Astrocyte (in vitro differentiated cells and primary cell): ENCODE results near the gene PRSS1.

Source experiments
- EZH2 ChIP-seq: IDR thresholded peaks from 2 replicates; pipeline ENCODE4 v1.6.1; 2012; ENCODE audit warnings: mild to moderate bottlenecking, low read length, inconsistent platforms; ENCODE audit not compliant: insufficient read depth
- TF ChIP-seq, protein P1 (sequence below): IDR thresholded peaks from 2 replicates; pipeline ENCODE4 v1.5.1; 2011; ENCODE audit warnings: low read depth, mild to moderate bottlenecking, inconsistent platforms, low read length, moderate library complexity; ENCODE audit not compliant: insufficient read depth

DNA sequence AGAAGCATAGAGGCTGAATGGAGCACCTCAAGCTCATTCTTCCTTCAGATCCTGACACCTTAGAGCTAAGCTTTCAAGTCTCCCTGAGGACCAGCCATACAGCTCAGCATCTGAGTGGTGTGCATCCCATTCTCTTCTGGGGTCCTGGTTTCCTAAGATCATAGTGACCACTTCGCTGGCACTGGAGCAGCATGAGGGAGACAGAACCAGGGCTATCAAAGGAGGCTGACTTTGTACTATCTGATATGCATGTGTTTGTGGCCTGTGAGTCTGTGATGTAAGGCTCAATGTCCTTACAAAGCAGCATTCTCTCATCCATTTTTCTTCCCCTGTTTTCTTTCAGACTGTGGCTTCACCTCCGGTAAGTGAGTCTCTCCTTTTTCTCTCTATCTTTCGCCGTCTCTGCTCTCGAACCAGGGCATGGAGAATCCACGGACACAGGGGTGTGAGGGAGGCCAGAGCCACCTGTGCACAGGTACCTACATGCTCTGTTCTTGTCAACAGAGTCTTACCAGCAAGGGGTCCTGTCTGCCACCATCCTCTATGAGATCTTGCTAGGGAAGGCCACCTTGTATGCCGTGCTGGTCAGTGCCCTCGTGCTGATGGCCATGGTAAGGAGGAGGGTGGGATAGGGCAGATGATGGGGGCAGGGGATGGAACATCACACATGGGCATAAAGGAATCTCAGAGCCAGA, 52.5 kb downstream of the PRSS1 start:
- TF ChIP-seq, protein P1, sequence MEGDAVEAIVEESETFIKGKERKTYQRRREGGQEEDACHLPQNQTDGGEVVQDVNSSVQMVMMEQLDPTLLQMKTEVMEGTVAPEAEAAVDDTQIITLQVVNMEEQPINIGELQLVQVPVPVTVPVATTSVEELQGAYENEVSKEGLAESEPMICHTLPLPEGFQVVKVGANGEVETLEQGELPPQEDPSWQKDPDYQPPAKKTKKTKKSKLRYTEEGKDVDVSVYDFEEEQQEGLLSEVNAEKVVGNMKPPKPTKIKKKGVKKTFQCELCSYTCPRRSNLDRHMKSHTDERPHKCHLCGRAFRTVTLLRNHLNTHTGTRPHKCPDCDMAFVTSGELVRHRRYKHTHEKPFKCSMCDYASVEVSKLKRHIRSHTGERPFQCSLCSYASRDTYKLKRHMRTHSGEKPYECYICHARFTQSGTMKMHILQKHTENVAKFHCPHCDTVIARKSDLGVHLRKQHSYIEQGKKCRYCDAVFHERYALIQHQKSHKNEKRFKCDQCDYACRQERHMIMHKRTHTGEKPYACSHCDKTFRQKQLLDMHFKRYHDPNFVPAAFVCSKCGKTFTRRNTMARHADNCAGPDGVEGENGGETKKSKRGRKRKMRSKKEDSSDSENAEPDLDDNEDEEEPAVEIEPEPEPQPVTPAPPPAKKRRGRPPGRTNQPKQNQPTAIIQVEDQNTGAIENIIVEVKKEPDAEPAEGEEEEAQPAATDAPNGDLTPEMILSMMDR, result no peak
- no peak for TF ChIP-seq EZH2
